Tibial artery (tissue), 4 donors: ENCODE results near the gene C1orf105.

Source experiments
- DNase-seq, 2 donors: peaks; one replicate each; pipeline ENCODE4 v3.0.0-alpha.2; 2019
- H3K27ac ChIP-seq, 2 donors: fragments of 200-600 bp; sonication (generic) in 1 of 2; 1 replicate in 1 of 2; 2 replicates in 1 of 2; pipeline ENCODE4 v1.5.1; 2018 to 2019; ENCODE audit warnings: mild to moderate bottlenecking in 1 of 2
- H3K27me3 ChIP-seq, 2 donors: fragments of 200-600 bp; sonication (generic) in 1 of 2; one replicate each; pipeline versions ENCODE4 v1.5.1 to v1.6.0; 2016 to 2019
- H3K36me3 ChIP-seq, 3 donors: fragments of 200-600 bp; sonication (generic) in 2 of 3; one replicate each; pipeline ENCODE4 v1.5.1; 2016 to 2019; ENCODE audit warnings: mild to moderate bottlenecking in 2 of 3
- H3K4me1 ChIP-seq, 4 donors: fragments of 200-600 bp; sonication (generic) in 2 of 4; 1 replicate in 3 of 4; 2 replicates in 1 of 4; pipeline ENCODE4 v1.5.1; 2016 to 2019
- H3K4me3 ChIP-seq, 2 donors: fragments of 200-600 bp; sonication (generic) in 1 of 2; 1 replicate in 1 of 2; 2 replicates in 1 of 2; pipeline ENCODE4 v1.5.1; 2018 to 2019; ENCODE audit warnings: mild to moderate bottlenecking in 2 of 2
- H3K9me3 ChIP-seq, 3 donors: fragments of 200-600 bp; sonication (generic) in 1 of 3; one replicate each; pipeline ENCODE4 v1.5.1; 2016 to 2019
- CTCF ChIP-seq, 2 experiments: fragments of 200-600 bp in 1 of 2; fragments of 450-650 bp in 1 of 2; IDR thresholded peaks; one replicate each; pipeline ENCODE4 v1.5.1; 2017 to 2019; ENCODE audit warnings: antibody characterized with exemption in 2 of 2, mild to moderate bottlenecking in 1 of 2, moderate library complexity in 1 of 2
- intact Hi-C: fragments of 100-400 bp; cut with DNase I; formaldehyde crosslinking; loops from one replicate; pipeline ENCODE4 v1.15.0; 2023; ENCODE audit warnings: low total_unique reads

C1orf105 gene

GRCh38 chr1:172443666-172444453, 23.4 kb downstream of the C1orf105 start, which contains the start of gene PIGC:
Gene PIGC, minus strand, starts transcription at chr1:172444069. Its CDS starts 1,447 bp downstream, at chr1:172442622.
- peak; percentile 81 to 87 for TF ChIP-seq CTCF (IDR thresholded peaks at IDR 0.05)
- peak; percentile 87 to 93 for DNase-seq
- Histone ChIP-seq H3K27me3 (no peaks in the 10 kb centered on the region), H3K4me3 (peak within 1 kb of the TSS; percentile 89 to 99), H3K4me1 (peaks cover 0 to 23% (median 9%) of the 10 kb centered on the region in 4 donors), H3K9me3 (no peaks in the 10 kb centered on the region), H3K27ac (peak within 1 kb of the TSS; percentile 84 to 91), H3K36me3 (peaks cover 0 to 8% (median 0%) of the 10 kb centered on the region in 3 donors)
- intact Hi-C loops, result loop anchor here (10.0 kb wide), 2 partner anchors 119 to 639 kb away; no protein-coding TSS in a partner anchor

- no peak overlapping the region for H3K27ac ChIP-seq
Observed at GRCh38 chr1:172446547-172446946, 26.1 kb downstream of the C1orf105 start.

GRCh38 chr1:172447641-172448040, 27.2 kb downstream of the C1orf105 start:
- H3K4me1 ChIP-seq, result peaks cover 0 to 23% (median 9%) of the 10 kb centered on the region in 4 donors
- no peak overlapping the region for H3K4me3 ChIP-seq
- no peaks in the 10 kb centered on the region for H3K36me3 ChIP-seq
- intact Hi-C loops, result loop anchor here (10.0 kb wide), 2 partner anchors 123 to 643 kb away; no protein-coding TSS in a partner anchor
- no peak for TF ChIP-seq CTCF (IDR thresholded peaks at IDR 0.05)
- H3K27me3 ChIP-seq, result no peaks in the 10 kb centered on the region
- no peaks in the 10 kb centered on the region for H3K9me3 ChIP-seq
- no peak overlapping the region for H3K27ac ChIP-seq
- DNase-seq, result no peak

More at GRCh38 chr1:172446547-172446946, 26.1 kb downstream of the C1orf105 start:
- H3K4me3 ChIP-seq, result no peak overlapping the region
- H3K27me3 ChIP-seq, result no peaks in the 10 kb centered on the region
- peaks cover 0 to 28% (median 14%) of the 10 kb centered on the region in 4 donors for H3K4me1 ChIP-seq
- intact Hi-C loops, result loop anchor here (10.0 kb wide), 2 partner anchors 122 to 642 kb away; no protein-coding TSS in a partner anchor
- DNase-seq, result no peak
- no peaks in the 10 kb centered on the region for H3K9me3 ChIP-seq
- H3K36me3 ChIP-seq, result peaks cover 0 to 3% (median 0%) of the 10 kb centered on the region in 3 donors
- no peak for TF ChIP-seq CTCF (IDR thresholded peaks at IDR 0.05)

- H3K9me3 ChIP-seq, result no peaks in the 10 kb centered on the region
- H3K36me3 ChIP-seq, result no peaks in the 10 kb centered on the region
- DNase-seq, result no peak
- no peak overlapping the region for H3K4me3 ChIP-seq
- no peaks in the 10 kb centered on the region for H3K27me3 ChIP-seq
- no peak for TF ChIP-seq CTCF (IDR thresholded peaks at IDR 0.05)
- intact Hi-C loops, result loop anchor here (10.0 kb wide), 2 partner anchors 124 to 644 kb away; no protein-coding TSS in a partner anchor
- H3K4me1 ChIP-seq, result peaks cover 0 to 13% (median 5%) of the 10 kb centered on the region in 4 donors
- H3K27ac ChIP-seq, result no peak overlapping the region
Observed at GRCh38 chr1:172448995-172449584, 28.6 kb downstream of the C1orf105 start.

GRCh38 chr1:172449585-172450523, 29.4 kb downstream of the C1orf105 start:
- intact Hi-C loops, result loop anchor here (10.0 kb wide), 3 partner anchors 75 to 645 kb away; no protein-coding TSS in a partner anchor
- peak; percentile 47 to 66 for DNase-seq
- H3K4me3 ChIP-seq, result peak overlapping the region in 1 of 2 donors; percentile 17
- H3K27ac ChIP-seq, result no peak overlapping the region
- no peaks in the 10 kb centered on the region for H3K9me3 ChIP-seq
- H3K27me3 ChIP-seq, result no peaks in the 10 kb centered on the region
- peak; percentile 82 to 92 for TF ChIP-seq CTCF (IDR thresholded peaks at IDR 0.05)
- peaks cover 0 to 13% (median 2%) of the 10 kb centered on the region in 4 donors for H3K4me1 ChIP-seq
- no peaks in the 10 kb centered on the region for H3K36me3 ChIP-seq
